ENCODE results near the gene ACY1.

The ACY1 gene

DNA sequence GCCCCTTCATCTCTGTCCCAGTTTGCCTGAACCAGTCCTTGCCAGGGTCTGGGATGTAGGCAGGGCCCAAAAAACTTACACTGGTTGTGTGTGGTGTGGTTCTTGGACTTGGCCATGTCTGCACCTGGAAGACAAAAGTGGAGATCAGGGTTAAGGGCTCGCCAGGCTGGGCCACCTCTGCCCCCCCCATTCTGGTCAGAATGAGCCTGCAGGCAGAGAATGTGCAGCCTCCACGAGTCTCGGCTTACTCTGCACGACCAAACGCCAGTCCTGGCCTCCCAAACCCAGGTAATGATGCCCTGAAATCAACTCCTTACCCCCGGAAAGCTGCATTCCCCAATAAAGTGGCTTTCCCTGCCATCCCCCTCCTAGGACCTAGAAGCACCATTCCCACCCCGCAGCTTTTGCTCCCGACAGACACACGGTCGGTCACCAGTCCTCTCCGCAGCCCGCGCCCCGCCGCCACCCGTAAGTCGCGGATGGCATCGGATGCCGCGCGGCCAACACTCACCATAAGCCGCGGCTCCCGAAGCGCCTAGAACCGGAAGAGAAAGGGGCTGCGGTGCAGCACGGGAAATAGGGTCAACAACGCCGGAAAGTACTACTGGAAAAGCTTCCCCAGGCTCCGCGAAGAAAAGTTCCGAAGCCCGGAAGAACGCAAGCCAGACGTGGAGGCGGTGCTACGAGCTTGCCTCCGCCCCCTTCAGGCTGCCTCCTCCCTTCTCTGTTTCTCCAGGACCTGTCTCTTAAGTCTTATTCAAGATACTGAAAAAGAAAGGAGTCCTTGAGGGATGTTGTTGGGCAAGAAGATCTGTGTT lies 12.2 kb downstream of the ACY1 start, which contains the start of gene RPL29:
Gene RPL29 (minus strand): TSS at position 550 of the 818 bp plus-strand sequence. CDS start 434 bp downstream, at position 116.
- no peak for TF ChIP-seq ZFX (IDR thresholded peaks at IDR 0.05)
- TF ChIP-seq, protein P1, sequence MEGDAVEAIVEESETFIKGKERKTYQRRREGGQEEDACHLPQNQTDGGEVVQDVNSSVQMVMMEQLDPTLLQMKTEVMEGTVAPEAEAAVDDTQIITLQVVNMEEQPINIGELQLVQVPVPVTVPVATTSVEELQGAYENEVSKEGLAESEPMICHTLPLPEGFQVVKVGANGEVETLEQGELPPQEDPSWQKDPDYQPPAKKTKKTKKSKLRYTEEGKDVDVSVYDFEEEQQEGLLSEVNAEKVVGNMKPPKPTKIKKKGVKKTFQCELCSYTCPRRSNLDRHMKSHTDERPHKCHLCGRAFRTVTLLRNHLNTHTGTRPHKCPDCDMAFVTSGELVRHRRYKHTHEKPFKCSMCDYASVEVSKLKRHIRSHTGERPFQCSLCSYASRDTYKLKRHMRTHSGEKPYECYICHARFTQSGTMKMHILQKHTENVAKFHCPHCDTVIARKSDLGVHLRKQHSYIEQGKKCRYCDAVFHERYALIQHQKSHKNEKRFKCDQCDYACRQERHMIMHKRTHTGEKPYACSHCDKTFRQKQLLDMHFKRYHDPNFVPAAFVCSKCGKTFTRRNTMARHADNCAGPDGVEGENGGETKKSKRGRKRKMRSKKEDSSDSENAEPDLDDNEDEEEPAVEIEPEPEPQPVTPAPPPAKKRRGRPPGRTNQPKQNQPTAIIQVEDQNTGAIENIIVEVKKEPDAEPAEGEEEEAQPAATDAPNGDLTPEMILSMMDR (conservative IDR thresholded peaks at IDR 0.05), result no peak
- H3K27ac ChIP-seq, result peak within 1 kb of the TSS; percentile 93

GRCh38 chr3:51997172-51997571 lies 13.8 kb downstream of the ACY1 start:
- TF ChIP-seq ZFX (IDR thresholded peaks at IDR 0.05), result no peak
- TF ChIP-seq, protein P1 (conservative IDR thresholded peaks at IDR 0.05), result no peak
- no peak overlapping the region for H3K27ac ChIP-seq

DNA sequence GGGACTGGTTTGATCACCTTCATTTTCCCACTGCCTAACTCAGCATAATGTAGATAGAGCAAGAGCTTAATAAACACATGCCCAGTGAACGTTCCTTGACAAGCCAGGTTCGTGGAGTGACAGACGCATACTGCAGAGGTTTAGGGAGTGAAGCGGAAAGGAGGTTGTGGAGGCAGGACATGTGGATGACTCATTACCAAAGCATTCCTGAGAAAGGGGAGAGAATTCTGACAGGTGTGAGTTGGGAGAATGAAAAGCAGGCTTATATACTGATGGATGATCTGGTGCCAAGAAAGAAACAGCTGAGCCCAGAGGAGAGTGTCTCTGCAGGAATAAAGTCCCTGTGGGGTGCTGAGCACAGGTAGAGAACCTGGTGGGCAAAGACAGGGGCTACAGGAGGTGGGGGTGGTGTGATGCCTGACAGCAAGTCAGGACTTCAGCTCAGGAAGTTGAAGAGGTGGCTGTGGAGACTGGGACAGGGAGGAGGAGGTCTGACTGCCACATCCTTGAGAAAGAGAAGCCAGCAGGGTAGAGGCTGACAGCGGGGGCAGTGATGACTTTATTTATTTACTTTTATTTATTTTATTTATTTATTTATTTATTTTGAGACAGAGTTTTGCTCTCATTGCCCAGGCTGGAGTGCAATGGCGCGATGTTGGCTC lies 14.7 kb downstream of the ACY1 start:
- TF ChIP-seq, protein P1 (conservative IDR thresholded peaks at IDR 0.05), result no peak
- no peak overlapping the region for H3K27ac ChIP-seq

DNA sequence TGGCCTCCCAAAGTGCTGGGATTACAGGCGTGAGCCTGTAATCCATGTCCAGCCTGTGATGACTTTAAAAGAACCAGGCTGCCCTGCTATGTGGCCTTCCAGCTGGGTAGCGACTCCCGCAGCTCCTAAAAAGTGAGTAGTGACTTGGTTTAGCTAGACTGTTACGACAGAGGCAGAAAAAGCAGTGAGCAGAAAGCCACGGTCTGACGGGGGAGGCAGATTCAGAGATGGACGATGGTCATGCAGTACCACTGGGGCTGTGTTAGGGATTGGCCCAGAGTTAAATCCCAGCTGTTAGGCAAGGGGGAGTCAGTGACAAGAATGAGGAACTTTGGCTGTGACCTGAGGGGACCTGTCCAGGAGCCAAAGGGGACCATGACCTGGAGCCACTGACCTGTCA lies 15.4 kb downstream of the ACY1 start:
- no peak for TF ChIP-seq ZFX (IDR thresholded peaks at IDR 0.05)
- TF ChIP-seq, protein P1 (conservative IDR thresholded peaks at IDR 0.05), result no peak
- no peak overlapping the region for H3K27ac ChIP-seq

DNA sequence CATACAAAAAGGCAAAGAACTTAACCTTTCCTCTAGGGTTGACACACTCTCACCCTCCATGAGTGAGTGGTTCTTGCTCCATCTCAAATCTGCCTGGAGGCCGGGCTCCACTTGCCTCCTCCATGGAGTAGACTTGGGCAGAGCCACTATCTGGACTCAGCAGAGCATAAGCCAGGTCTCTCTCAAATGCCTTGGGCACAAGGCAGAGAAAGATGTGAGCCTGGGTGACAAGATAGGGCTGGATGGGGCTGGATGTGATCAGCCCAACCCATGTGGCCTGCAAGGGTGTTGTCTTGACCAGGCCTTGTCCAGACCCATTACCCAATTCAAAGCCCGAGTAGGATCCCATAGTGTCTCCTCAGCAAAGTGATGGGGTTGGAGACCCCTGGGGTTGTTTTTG lies 16.5 kb downstream of the ACY1 start:
- no peak overlapping the region for H3K27ac ChIP-seq

DNA sequence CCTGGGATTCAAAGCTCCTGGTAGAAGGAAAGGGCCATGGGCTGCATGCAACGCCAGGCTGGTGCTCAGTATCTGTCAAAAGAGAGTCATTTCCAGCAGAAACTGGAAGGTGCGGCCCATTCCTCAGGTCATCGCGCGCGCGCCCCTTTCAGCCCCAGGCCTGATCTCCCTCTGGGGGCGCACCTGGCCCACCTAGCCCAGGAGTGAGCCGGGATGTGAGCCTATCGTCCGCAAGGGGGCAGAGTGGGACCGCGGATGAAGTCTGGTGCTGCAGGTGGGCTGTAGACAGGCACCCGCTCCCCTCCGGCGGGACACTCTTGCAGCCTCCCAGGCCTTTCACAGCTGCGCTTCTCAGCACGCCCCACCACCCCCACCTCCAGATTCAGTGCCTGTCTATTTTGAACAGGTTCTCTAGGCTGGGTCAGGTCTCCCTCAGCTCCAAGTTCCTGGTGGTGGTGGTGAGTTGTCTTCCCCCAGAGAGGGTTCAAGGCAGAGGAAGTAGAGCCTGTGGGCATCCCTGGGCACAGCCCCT lies 18.2 kb downstream of the ACY1 start:
- no peak overlapping the region for H3K27ac ChIP-seq
- TF ChIP-seq ZFX (IDR thresholded peaks at IDR 0.05), result no peak
- TF ChIP-seq, protein P1 (conservative IDR thresholded peaks at IDR 0.05), result peak; percentile 92

More for the DNA sequence above, 16.5 kb downstream of the ACY1 start:
- no peak for TF ChIP-seq ZFX (IDR thresholded peaks at IDR 0.05)
- TF ChIP-seq, protein P1 (conservative IDR thresholded peaks at IDR 0.05), result no peak

DNA sequence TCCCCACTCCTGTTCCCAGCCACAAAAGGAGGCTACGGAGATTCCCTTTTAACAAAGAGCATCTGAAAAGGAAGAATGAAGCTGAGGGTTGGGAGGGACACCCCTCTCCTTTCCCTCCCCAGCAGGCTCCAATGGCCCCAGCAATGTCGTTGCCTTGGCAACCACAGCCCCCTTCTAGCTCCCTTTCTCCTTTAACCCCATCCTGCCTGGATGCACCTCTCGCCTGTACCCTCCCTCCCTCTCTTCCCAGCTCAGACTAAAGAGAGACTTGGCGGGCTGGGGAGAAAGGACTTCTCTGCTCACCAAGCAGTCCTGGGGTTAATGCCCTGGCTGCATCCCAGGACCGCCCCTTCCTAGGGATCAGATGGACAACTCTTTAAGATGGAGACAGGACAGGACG lies 19.4 kb downstream of the ACY1 start:
- TF ChIP-seq ZFX (IDR thresholded peaks at IDR 0.05), result no peak
- TF ChIP-seq, protein P1 (conservative IDR thresholded peaks at IDR 0.05), result no peak
- no peak overlapping the region for H3K27ac ChIP-seq

Measured in C4-2B (cell line).